RWPE2 (cell line): ENCODE measurements around the gene SUFU.

Source experiments
- ATAC-seq: fragments of 200-7000 bp; cut with Tn5 transposase; 3 replicates; pipeline ENCODE4 v1.9.1; 2021; ENCODE audit warnings: low read depth
- DNase-seq: peaks from one replicate; pipeline ENCODE4 v3.0.0-alpha.2; 2020; ENCODE audit warnings: low spot score
- H3K27ac ChIP-seq: fragments of 450-650 bp; 2 replicates; pipeline ENCODE4 v1.5.1; 2017; ENCODE audit warnings: mild to moderate bottlenecking; ENCODE audit not compliant: poor library complexity, severe bottlenecking
- H3K27me3 ChIP-seq: fragments of 250-450 bp; sonication (Bioruptor Pico); 2 replicates; pipeline ENCODE4 v1.5.1; 2021; ENCODE audit warnings: mild to moderate bottlenecking, moderate library complexity; ENCODE audit not compliant: insufficient read depth, poor library complexity, severe bottlenecking
- H3K36me3 ChIP-seq: fragments of 250-450 bp; sonication (Bioruptor Pico); 2 replicates; pipeline ENCODE4 v1.5.1; 2020; ENCODE audit warnings: low read depth, mild to moderate bottlenecking, moderate library complexity
- H3K4me1 ChIP-seq: fragments of 250-450 bp; sonication (Bioruptor Pico); 2 replicates; pipeline ENCODE4 v1.5.1; 2021; ENCODE audit warnings: mild to moderate bottlenecking, moderate library complexity; ENCODE audit not compliant: insufficient read depth, poor library complexity, severe bottlenecking
- H3K4me3 ChIP-seq: fragments of 250-450 bp; sonication (Bioruptor Pico); 2 replicates; pipeline ENCODE4 v1.5.1; 2021; ENCODE audit warnings: mild to moderate bottlenecking, moderate library complexity; ENCODE audit not compliant: severe bottlenecking
- H3K9me3 ChIP-seq: fragments of 250-450 bp; sonication (Bioruptor Pico); 2 replicates; pipeline ENCODE4 v1.5.1; 2021; ENCODE audit warnings: mild to moderate bottlenecking, moderate library complexity; ENCODE audit not compliant: severe bottlenecking
- TF ChIP-seq, protein P1 (sequence below): fragments of 450-650 bp; IDR thresholded peaks from one replicate; pipeline ENCODE4 v1.5.1; 2017; ENCODE audit warnings: mild to moderate bottlenecking, moderate library complexity; ENCODE audit not compliant: poor library complexity, severe bottlenecking

Gene SUFU

DNA sequence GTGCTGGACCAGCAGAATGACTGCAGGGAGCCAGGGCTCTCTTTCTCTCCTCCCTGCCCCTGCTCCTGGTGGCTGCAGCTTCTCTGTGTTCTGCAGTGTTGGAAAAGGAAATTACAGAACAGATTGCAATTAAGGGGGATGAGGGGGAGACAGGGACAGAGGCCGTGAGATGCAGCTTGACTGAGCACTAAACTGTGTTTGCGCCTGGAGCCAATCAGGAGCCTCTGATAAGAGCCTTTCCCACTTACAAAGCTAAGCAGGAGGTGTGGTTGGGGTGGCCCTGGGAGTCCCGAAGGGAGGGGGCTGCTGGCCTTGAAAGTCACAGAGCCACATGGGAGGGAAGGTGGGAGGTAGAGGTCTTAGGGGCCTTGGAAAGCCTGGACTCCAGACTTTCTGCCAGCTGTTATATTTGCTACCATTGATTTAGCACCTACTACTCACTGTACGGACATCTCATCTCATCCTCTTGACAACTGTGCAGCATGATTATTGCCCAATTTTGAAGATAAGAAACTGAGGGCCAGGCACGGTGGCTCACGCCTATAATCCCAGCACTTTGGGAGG, 167.2 kb downstream of the SUFU start:
- H3K27ac ChIP-seq, result no peak overlapping the region
- ATAC-seq, result no peak
- no peak for DNase-seq

DNA sequence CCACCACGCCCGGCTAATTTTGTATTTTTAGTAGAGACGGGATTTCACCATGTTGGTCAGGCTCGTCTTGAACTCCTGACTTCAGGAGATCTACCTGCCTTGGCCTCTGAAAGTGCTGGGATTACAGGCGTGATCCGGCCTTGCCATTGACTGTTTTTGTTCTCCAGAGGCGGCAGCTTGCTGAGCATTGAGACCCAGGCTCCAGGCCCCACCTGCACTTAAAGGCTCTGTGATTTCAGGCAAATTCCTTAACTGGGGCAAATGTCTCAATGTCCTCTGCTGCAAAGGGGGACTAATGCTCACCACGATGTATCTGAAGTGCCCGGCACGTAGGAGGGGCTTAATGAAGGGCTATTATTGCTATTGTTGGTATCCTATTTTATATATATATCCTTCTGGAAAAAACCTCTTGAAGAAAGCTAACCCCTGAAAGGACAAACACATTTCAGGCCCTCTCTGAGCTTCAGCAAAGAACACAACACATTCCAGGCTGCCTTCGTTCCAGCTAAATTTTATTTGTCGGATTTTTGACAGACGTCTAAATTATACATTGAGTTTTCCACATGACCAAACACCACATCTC, 169.6 kb downstream of the SUFU start:
- Histone ChIP-seq H3K4me1 (peaks cover 38% of the 10 kb centered on the region), H3K27me3 (no peaks in the 10 kb centered on the region), H3K4me3 (no peak overlapping the region), H3K36me3 (no peaks in the 10 kb centered on the region), H3K27ac (peak overlapping the region; percentile 40), H3K9me3 (no peaks in the 10 kb centered on the region)
- TF ChIP-seq, protein P1, sequence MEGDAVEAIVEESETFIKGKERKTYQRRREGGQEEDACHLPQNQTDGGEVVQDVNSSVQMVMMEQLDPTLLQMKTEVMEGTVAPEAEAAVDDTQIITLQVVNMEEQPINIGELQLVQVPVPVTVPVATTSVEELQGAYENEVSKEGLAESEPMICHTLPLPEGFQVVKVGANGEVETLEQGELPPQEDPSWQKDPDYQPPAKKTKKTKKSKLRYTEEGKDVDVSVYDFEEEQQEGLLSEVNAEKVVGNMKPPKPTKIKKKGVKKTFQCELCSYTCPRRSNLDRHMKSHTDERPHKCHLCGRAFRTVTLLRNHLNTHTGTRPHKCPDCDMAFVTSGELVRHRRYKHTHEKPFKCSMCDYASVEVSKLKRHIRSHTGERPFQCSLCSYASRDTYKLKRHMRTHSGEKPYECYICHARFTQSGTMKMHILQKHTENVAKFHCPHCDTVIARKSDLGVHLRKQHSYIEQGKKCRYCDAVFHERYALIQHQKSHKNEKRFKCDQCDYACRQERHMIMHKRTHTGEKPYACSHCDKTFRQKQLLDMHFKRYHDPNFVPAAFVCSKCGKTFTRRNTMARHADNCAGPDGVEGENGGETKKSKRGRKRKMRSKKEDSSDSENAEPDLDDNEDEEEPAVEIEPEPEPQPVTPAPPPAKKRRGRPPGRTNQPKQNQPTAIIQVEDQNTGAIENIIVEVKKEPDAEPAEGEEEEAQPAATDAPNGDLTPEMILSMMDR, result no peak
- ATAC-seq (no peak), DNase-seq (no peak)

More for the DNA sequence above, 167.2 kb downstream of the SUFU start:
- H3K4me3 ChIP-seq, result no peak overlapping the region
- no peaks in the 10 kb centered on the region for H3K27me3 ChIP-seq
- peaks cover 37% of the 10 kb centered on the region for H3K4me1 ChIP-seq
- TF ChIP-seq, protein P1, result no peak
- no peaks in the 10 kb centered on the region for H3K9me3 ChIP-seq
- no peaks in the 10 kb centered on the region for H3K36me3 ChIP-seq

DNA sequence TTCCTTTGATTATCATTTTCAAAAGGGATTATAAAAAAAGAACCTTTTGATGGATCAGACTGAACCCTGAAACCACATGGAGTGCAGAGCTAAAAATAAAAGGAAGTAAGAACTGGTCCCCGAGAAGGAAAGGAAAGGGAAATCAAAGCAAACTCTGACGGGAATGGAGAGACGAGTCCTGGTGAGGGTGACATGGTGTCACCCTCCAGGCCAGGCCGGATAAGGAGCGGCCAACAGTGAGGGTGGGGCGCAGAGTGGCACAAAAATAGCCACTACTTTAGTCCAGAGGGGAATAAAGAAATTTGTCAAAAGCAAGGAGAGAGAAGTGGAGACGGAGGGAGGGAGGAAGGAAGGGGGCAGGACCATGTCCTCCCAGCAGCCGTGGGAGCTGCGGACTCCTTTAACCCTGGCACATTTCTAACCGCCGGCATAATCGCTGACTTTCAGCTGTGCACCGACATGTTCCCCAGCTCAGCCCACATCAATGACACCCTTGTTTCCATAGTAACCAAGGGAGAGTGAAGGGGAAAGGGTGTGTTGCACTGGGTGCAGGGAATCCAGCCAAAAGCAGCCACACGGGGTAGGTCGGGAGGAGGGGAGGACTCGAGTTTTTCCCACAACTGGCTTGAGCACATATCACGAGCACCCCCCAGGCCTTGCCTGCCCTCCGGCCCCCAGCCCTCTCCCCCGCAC, 170.2 kb downstream of the SUFU start:
- peak; percentile 58 for ATAC-seq
- DNase-seq, result no peak

DNA sequence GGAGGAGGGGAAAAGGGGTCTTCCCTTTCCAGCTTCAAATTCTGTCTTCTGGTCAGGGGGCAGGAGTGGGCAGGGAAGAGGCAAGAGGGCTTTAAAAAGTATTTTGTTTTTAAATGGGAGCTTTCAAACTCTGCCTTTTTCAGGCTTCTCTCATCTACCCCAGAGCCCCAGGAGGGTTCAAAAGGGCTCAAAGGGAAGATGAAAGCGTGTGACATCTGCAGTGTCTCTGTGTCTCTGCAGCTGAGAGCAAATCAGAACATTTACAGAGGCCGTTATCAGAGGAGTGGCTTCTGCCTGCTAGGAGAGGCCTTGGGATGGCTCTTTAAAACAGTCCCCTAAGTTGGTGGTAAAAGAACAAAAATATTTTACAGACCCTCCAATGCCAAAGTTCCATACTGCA, 170.8 kb downstream of the SUFU start:
- Histone ChIP-seq H3K9me3 (no peaks in the 10 kb centered on the region), H3K27me3 (no peaks in the 10 kb centered on the region), H3K36me3 (no peaks in the 10 kb centered on the region), H3K4me1 (peaks cover 31% of the 10 kb centered on the region), H3K27ac (peak overlapping the region; percentile 40), H3K4me3 (no peak overlapping the region)
- TF ChIP-seq, protein P1, result no peak
- DNase-seq (no peak), ATAC-seq (no peak)

More for the DNA sequence above, 170.2 kb downstream of the SUFU start:
- Histone ChIP-seq H3K4me3 (no peak overlapping the region), H3K4me1 (peaks cover 37% of the 10 kb centered on the region), H3K36me3 (no peaks in the 10 kb centered on the region), H3K27ac (peak overlapping the region; percentile 40), H3K27me3 (no peaks in the 10 kb centered on the region), H3K9me3 (no peaks in the 10 kb centered on the region)
- TF ChIP-seq, protein P1, result no peak
